ENCODE data around the gene KANK4. TPM values are rescaled to one million over a fixed set of nuclear protein-coding genes. Genes with fewer than 3 reads are reported as not detected.

Gene KANK4
- total RNA-seq, 1 experiment from 2014 or later = 1.7 TPM

GRCh38 chr1:62234688-62235087 lies 84.5 kb downstream of the KANK4 start:
- intact Hi-C loops (cut with micrococcal nuclease; ENCODE audit: unreplicated experiment) = loop anchor here (5.0 kb wide), 2 partner anchors 53 to 173 kb away; no protein-coding TSS in a partner anchor
- no peaks in the 10 kb centered on the region for H4K20me1 ChIP-seq (ENCODE audit: insufficient read depth)
- H3K9me3 ChIP-seq (ENCODE audit: insufficient read depth, low read depth) = no peaks in the 10 kb centered on the region
- no peaks in the 10 kb centered on the region for H3K9me2 ChIP-seq (ENCODE audit: insufficient read depth)
- no peaks in the 10 kb centered on the region for H3K27me3 ChIP-seq (ENCODE audit: insufficient read depth, low read depth)
- no peak overlapping the region for H3K4me3 ChIP-seq
- no peak overlapping the region for H2AFZ ChIP-seq
- CTCF ChIA-PET = no interaction called here
- H3K79me2 ChIP-seq (ENCODE audit: low read depth) = no peaks in the 10 kb centered on the region
- H3F3A ChIP-seq (ENCODE audit: insufficient read depth, low read depth) = peaks cover 44% of the 10 kb centered on the region
- TF ChIP-seq EZH2 (IDR thresholded peaks at IDR 0.05; ENCODE audit: low read depth) = no peak
- TF ChIP-seq CTCF (conservative IDR thresholded peaks at IDR 0.05) = no peak
- BruUV-seq (replicated peaks) = no TSS peak
- H3K4me1 ChIP-seq (replicated peaks; ENCODE audit: insufficient read depth) = peaks cover 76% of the 10 kb centered on the region
- DNase-seq = no peak
- no peaks in the 10 kb centered on the region for H3K36me3 ChIP-seq (ENCODE audit: low read depth)
- H3K4me2 ChIP-seq = peak overlapping the region; percentile 43; the same call in 1 of the 2 replicates
- POLR2A ChIA-PET (ENCODE audit: unreplicated experiment) = interaction anchor here (0.6 to 0.8 kb wide), 2 partner anchors 73 to 90 kb away, joined by 3 to 5 read pairs; no protein-coding TSS in a partner anchor
- H3K27ac ChIP-seq = 0 out of 2 replicates have a peak overlapping the region, but pooled peaks have one; percentile 16

DNA sequence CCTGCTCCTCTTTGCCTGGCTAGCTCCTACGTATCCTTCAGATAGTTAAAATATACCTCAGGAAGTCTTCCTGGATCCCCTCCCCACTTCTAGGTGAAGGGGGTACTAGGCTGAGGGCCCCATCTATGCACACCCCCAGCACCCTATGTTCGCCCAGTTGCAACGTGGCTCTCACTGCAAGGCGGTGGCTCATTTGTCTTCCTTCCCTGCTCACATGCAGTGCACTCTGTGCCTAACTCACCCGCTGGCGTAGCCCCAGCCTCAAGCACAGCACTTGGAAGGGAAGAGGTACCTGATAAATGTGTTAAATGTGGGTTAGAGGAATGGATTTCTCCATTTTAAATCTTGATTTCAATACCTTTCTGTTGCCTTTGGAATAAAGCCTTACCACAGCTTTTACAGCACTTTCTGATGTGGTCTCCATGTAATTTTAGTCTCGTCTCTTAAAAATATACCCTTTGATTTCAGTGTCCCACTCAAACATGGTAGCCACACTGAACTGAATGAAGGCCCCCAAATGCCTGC lies 85.2 kb downstream of the KANK4 start:
- no TSS peak for BruUV-seq (replicated peaks)
- H3K36me3 ChIP-seq (ENCODE audit: low read depth) = no peaks in the 10 kb centered on the region
- DNase-seq = no peak
- H3K4me1 ChIP-seq (replicated peaks; ENCODE audit: insufficient read depth) = peaks cover 82% of the 10 kb centered on the region
- H2AFZ ChIP-seq = no peak overlapping the region
- peaks cover 50% of the 10 kb centered on the region for H3F3A ChIP-seq (ENCODE audit: insufficient read depth, low read depth)
- no peak for TF ChIP-seq EZH2 (IDR thresholded peaks at IDR 0.05; ENCODE audit: low read depth)
- no peak for TF ChIP-seq CTCF (conservative IDR thresholded peaks at IDR 0.05)
- CTCF ChIA-PET = no interaction called here
- no peak overlapping the region for H3K27ac ChIP-seq
- no peak overlapping the region for H3K4me3 ChIP-seq
- H3K9me3 ChIP-seq (ENCODE audit: insufficient read depth, low read depth) = no peaks in the 10 kb centered on the region
- no peaks in the 10 kb centered on the region for H3K27me3 ChIP-seq (ENCODE audit: insufficient read depth, low read depth)
- intact Hi-C loops (cut with micrococcal nuclease; ENCODE audit: unreplicated experiment) = loop anchor here (5.0 kb wide), 2 partner anchors 53 to 173 kb away; no protein-coding TSS in a partner anchor
- H3K9me2 ChIP-seq (ENCODE audit: insufficient read depth) = no peaks in the 10 kb centered on the region
- H3K4me2 ChIP-seq = no peak overlapping the region
- POLR2A ChIA-PET (ENCODE audit: unreplicated experiment) = interaction anchor here (0.8 kb wide), 1 partner anchor 74 kb away, joined by 3 read pairs; no protein-coding TSS in a partner anchor
- H4K20me1 ChIP-seq (ENCODE audit: insufficient read depth) = no peaks in the 10 kb centered on the region
- no peaks in the 10 kb centered on the region for H3K79me2 ChIP-seq (ENCODE audit: low read depth)

- Histone ChIP-seq H3K4me3 (no peak overlapping the region), H3K9me3 (ENCODE audit: insufficient read depth, low read depth) (no peaks in the 10 kb centered on the region), H3K27ac (no peak overlapping the region), H3K79me2 (ENCODE audit: low read depth) (no peaks in the 10 kb centered on the region), H3K27me3 (ENCODE audit: insufficient read depth, low read depth) (no peaks in the 10 kb centered on the region), H4K20me1 (ENCODE audit: insufficient read depth) (no peaks in the 10 kb centered on the region), H3K4me2 (no peak overlapping the region), H3K36me3 (ENCODE audit: low read depth) (no peaks in the 10 kb centered on the region), H3F3A (ENCODE audit: insufficient read depth, low read depth) (peaks cover 51% of the 10 kb centered on the region), H2AFZ (no peak overlapping the region), H3K4me1 (replicated peaks; ENCODE audit: insufficient read depth) (peaks cover 79% of the 10 kb centered on the region), H3K9me2 (ENCODE audit: insufficient read depth) (no peaks in the 10 kb centered on the region)
- POLR2A ChIA-PET (ENCODE audit: unreplicated experiment) = no interaction called here
- DNase-seq = no peak
- CTCF ChIA-PET = no interaction called here
- TF ChIP-seq EZH2 (IDR thresholded peaks at IDR 0.05; ENCODE audit: low read depth) = no peak
- no peak for TF ChIP-seq CTCF (conservative IDR thresholded peaks at IDR 0.05)
- intact Hi-C loops (cut with micrococcal nuclease; ENCODE audit: unreplicated experiment) = loop anchor here (5.0 kb wide), 2 partner anchors 54 to 174 kb away; no protein-coding TSS in a partner anchor
- BruUV-seq (replicated peaks) = no TSS peak
Measured at GRCh38 chr1:62232871-62233278, 86.4 kb downstream of the KANK4 start.
